A549 (cell line): Measurements from ENCODE around the gene CLEC5A.

Experiments
- CEBPB ChIP-seq, 2 experiments: fragments of >200 bp in 1 of 2; sonication (Bioruptor Twin) in 1 of 2; formaldehyde crosslinking in 1 of 2; IDR thresholded peaks; 2 replicates each; pipeline ENCODE4 v1.6.1; 2012 to 2016
- HOXA7 ChIP-seq: fragments of 250-450 bp; sonication (Bioruptor Pico); IDR thresholded peaks from 2 replicates; pipeline ENCODE4 v1.5.0; 2020; ENCODE audit warnings: mild to moderate bottlenecking, moderate library complexity
- JUN ChIP-seq, 2 experiments: fragments of >200 bp; sonication (Bioruptor Twin); formaldehyde crosslinking; IDR thresholded peaks; 2 replicates in 1 of 2; 3 replicates in 1 of 2; pipeline ENCODE4 v1.6.1; 2016 to 2017
- NFE2L2 ChIP-seq: fragments of 150-350 bp; conservative IDR thresholded peaks from 2 replicates; pipeline ENCODE4 v1.6.1; 2014; ENCODE audit warnings: low read length
- POLR2A ChIP-seq: IDR thresholded peaks from 2 replicates; pipeline ENCODE4 v1.6.1; 2012; ENCODE audit warnings: mild to moderate bottlenecking, low read length
- POLR2AphosphoS2 ChIP-seq: conservative IDR thresholded peaks from 2 replicates; pipeline ENCODE4 v1.6.1; 2012; ENCODE audit warnings: low read length, improper control_type of control experiment, inconsistent platforms
- RARB ChIP-seq: fragments of 250-450 bp; sonication (Bioruptor Pico); IDR thresholded peaks from 2 replicates; pipeline ENCODE4 v1.8.0; 2021; ENCODE audit warnings: mild to moderate bottlenecking, moderate library complexity
- RCOR1 ChIP-seq: fragments of 150-350 bp; IDR thresholded peaks from 2 replicates; pipeline ENCODE4 v1.6.1; 2014; ENCODE audit warnings: antibody characterized with exemption, low read length, low read depth
- SMC3 ChIP-seq: fragments of >200 bp; sonication (Bioruptor Twin); formaldehyde crosslinking; IDR thresholded peaks from 3 replicates; pipeline ENCODE4 v1.6.1; 2018; ENCODE audit warnings: inconsistent platforms
- ZFP36 ChIP-seq: fragments of 450-650 bp; IDR thresholded peaks from 2 replicates; pipeline ENCODE4 v1.6.1; 2014; ENCODE audit warnings: borderline replicate concordance; ENCODE audit not compliant: partially characterized antibody
- TF ChIP-seq, protein P1 (sequence below): fragments of 450-650 bp; IDR thresholded peaks from 2 replicates; pipeline ENCODE4 v1.6.1; 2014; ENCODE audit warnings: antibody characterized with exemption
- TF ChIP-seq, protein P2 (sequence below): fragments of >200 bp; sonication (Bioruptor Twin); formaldehyde crosslinking; IDR thresholded peaks from 3 replicates; pipeline ENCODE4 v1.5.1; 2016

DNA sequence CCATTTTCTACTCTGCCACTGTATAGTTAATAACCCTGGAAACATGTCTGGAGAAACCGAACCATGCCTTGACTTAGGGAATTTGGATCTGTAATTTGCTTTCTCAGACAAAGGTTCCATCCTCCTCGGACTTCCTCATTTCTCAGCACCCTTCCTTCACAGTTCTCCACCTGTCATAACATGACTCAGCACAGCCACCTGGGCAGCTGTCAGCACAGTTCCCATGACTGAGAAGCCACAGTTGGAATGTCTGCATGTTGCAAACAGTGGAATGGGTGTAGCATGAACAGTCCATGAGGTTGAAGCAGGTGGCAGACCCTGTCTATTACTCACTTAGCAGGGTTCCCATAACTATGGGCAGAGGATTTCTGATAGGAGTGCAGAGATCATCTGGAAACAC, 31.2 kb downstream of the CLEC5A start:
- TF ChIP-seq ZFP36 (no peak), RCOR1 (no peak), HOXA7 (no peak), CEBPB (IDR thresholded peaks at IDR 0.05) (no peak), JUN (IDR thresholded peaks at IDR 0.05) (no peak), POLR2A (no peak), RARB (CRISPR knock-in tag) (no peak), SMC3 (no peak), POLR2AphosphoS2 (no peak), NFE2L2 (no peak)
- TF ChIP-seq, protein P1, sequence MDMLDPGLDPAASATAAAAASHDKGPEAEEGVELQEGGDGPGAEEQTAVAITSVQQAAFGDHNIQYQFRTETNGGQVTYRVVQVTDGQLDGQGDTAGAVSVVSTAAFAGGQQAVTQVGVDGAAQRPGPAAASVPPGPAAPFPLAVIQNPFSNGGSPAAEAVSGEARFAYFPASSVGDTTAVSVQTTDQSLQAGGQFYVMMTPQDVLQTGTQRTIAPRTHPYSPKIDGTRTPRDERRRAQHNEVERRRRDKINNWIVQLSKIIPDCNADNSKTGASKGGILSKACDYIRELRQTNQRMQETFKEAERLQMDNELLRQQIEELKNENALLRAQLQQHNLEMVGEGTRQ = no peak
- TF ChIP-seq, protein P2, sequence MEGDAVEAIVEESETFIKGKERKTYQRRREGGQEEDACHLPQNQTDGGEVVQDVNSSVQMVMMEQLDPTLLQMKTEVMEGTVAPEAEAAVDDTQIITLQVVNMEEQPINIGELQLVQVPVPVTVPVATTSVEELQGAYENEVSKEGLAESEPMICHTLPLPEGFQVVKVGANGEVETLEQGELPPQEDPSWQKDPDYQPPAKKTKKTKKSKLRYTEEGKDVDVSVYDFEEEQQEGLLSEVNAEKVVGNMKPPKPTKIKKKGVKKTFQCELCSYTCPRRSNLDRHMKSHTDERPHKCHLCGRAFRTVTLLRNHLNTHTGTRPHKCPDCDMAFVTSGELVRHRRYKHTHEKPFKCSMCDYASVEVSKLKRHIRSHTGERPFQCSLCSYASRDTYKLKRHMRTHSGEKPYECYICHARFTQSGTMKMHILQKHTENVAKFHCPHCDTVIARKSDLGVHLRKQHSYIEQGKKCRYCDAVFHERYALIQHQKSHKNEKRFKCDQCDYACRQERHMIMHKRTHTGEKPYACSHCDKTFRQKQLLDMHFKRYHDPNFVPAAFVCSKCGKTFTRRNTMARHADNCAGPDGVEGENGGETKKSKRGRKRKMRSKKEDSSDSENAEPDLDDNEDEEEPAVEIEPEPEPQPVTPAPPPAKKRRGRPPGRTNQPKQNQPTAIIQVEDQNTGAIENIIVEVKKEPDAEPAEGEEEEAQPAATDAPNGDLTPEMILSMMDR = no peak
